Panc1 (cell line): ENCODE measurements around the gene SH3BP4.

ENCODE experiments used
- POLR2AphosphoS5 ChIP-seq: IDR thresholded peaks from 2 replicates; pipeline ENCODE4 v1.6.1; 2012; ENCODE audit warnings: mild to moderate bottlenecking, low read depth, low read length, moderate library complexity
- SIN3A ChIP-seq: IDR thresholded peaks from 2 replicates; pipeline ENCODE4 v1.6.1; 2012; ENCODE audit warnings: low read depth, mild to moderate bottlenecking, low read length, moderate library complexity, borderline replicate concordance; ENCODE audit not compliant: insufficient read depth
- TCF7L2 ChIP-seq: IDR thresholded peaks from 2 replicates; pipeline ENCODE4 v1.6.1; 2011; ENCODE audit warnings: mild to moderate bottlenecking, low read depth, low read length, inconsistent platforms
- TF ChIP-seq, protein P1 (sequence below): fragments of 450-650 bp; IDR thresholded peaks from 2 replicates; pipeline ENCODE4 v1.5.1; 2017; ENCODE audit warnings: mild to moderate bottlenecking
- TF ChIP-seq, protein P2 (sequence below), 2 experiments: IDR thresholded peaks; 2 replicates each; pipeline ENCODE4 v1.6.1; 2011 to 2012; ENCODE audit warnings: low read depth in 2 of 2, control low read depth in 1 of 2, low read length in 1 of 2, mild to moderate bottlenecking in 1 of 2, moderate library complexity in 1 of 2; ENCODE audit not compliant: insufficient read depth in 1 of 2

DNA sequence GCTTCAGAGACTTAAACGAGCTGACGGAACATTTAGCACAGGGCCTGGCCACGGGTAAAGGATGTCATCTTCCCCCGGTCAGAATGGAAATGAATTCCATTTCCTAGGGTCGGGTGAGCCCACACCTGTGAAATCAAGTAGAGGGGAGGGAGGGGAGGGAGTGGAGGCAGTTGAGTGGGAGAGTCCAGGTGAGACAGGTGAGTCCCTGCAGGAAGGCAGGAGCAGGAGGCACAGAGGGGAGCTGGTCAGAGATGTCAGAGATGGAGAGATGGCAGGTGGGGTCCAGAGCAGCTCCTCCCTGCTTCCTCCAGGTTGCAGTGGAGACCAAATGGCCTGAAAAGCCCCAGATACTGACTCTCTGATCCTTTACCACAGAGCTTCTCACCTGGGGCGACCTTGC lies 55.2 kb downstream of the SH3BP4 start:
- TF ChIP-seq, protein P1, sequence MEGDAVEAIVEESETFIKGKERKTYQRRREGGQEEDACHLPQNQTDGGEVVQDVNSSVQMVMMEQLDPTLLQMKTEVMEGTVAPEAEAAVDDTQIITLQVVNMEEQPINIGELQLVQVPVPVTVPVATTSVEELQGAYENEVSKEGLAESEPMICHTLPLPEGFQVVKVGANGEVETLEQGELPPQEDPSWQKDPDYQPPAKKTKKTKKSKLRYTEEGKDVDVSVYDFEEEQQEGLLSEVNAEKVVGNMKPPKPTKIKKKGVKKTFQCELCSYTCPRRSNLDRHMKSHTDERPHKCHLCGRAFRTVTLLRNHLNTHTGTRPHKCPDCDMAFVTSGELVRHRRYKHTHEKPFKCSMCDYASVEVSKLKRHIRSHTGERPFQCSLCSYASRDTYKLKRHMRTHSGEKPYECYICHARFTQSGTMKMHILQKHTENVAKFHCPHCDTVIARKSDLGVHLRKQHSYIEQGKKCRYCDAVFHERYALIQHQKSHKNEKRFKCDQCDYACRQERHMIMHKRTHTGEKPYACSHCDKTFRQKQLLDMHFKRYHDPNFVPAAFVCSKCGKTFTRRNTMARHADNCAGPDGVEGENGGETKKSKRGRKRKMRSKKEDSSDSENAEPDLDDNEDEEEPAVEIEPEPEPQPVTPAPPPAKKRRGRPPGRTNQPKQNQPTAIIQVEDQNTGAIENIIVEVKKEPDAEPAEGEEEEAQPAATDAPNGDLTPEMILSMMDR: no peak
- TF ChIP-seq TCF7L2: no peak
- no peak for TF ChIP-seq POLR2AphosphoS5
- TF ChIP-seq, protein P2, sequence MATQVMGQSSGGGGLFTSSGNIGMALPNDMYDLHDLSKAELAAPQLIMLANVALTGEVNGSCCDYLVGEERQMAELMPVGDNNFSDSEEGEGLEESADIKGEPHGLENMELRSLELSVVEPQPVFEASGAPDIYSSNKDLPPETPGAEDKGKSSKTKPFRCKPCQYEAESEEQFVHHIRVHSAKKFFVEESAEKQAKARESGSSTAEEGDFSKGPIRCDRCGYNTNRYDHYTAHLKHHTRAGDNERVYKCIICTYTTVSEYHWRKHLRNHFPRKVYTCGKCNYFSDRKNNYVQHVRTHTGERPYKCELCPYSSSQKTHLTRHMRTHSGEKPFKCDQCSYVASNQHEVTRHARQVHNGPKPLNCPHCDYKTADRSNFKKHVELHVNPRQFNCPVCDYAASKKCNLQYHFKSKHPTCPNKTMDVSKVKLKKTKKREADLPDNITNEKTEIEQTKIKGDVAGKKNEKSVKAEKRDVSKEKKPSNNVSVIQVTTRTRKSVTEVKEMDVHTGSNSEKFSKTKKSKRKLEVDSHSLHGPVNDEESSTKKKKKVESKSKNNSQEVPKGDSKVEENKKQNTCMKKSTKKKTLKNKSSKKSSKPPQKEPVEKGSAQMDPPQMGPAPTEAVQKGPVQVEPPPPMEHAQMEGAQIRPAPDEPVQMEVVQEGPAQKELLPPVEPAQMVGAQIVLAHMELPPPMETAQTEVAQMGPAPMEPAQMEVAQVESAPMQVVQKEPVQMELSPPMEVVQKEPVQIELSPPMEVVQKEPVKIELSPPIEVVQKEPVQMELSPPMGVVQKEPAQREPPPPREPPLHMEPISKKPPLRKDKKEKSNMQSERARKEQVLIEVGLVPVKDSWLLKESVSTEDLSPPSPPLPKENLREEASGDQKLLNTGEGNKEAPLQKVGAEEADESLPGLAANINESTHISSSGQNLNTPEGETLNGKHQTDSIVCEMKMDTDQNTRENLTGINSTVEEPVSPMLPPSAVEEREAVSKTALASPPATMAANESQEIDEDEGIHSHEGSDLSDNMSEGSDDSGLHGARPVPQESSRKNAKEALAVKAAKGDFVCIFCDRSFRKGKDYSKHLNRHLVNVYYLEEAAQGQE (IDR thresholded peaks at IDR 0.05; ENCODE audit: insufficient read depth in 1 of 2, low read depth in 2 of 2, low read length in 1 of 2): no peak
- no peak for TF ChIP-seq SIN3A
